Ascending aorta (tissue), 2 donors: Measurements from ENCODE around the gene AK2. TPM values are rescaled to one million over a fixed set of nuclear protein-coding genes. Genes with fewer than 3 reads are reported as not detected.

Experiments
- DNase-seq, 2 donors: peaks; one replicate each; pipeline ENCODE4 v3.0.0-alpha.2; 2019; ENCODE audit warnings: low spot score in 2 of 2
- H3K27ac ChIP-seq, 2 donors: fragments of 200-600 bp; sonication (generic); one replicate each; pipeline ENCODE4 v1.5.1; 2016 to 2017; ENCODE audit warnings: mild to moderate bottlenecking in 1 of 2
- H3K27me3 ChIP-seq: fragments of 200-600 bp; sonication (generic); one replicate; pipeline ENCODE4 v1.5.1; 2017
- H3K36me3 ChIP-seq, 2 donors: fragments of 200-600 bp; sonication (generic); one replicate each; pipeline ENCODE4 v1.5.1; 2016
- H3K4me1 ChIP-seq, 2 donors: fragments of 200-600 bp; sonication (generic); one replicate each; pipeline ENCODE4 v1.5.1; 2016 to 2017; ENCODE audit warnings: mild to moderate bottlenecking in 1 of 2
- H3K4me3 ChIP-seq, 2 donors: fragments of 200-600 bp; sonication (generic); one replicate each; pipeline ENCODE4 v1.5.1; 2016 to 2017; ENCODE audit warnings: mild to moderate bottlenecking in 1 of 2
- H3K9me3 ChIP-seq, 2 donors: fragments of 200-600 bp; sonication (generic); one replicate each; pipeline ENCODE4 v1.5.1; 2016
- CTCF ChIP-seq, 3 experiments: fragments of 200-600 bp in 2 of 3; fragments of 450-650 bp in 1 of 3; sonication (generic) in 2 of 3; IDR thresholded peaks; one replicate each; pipeline ENCODE4 v1.5.1; 2016 to 2019; ENCODE audit warnings: antibody characterized with exemption in 3 of 3, mild to moderate bottlenecking in 1 of 3, moderate library complexity in 1 of 3
- intact Hi-C: fragments of 100-400 bp; cut with DNase I; formaldehyde crosslinking; loops from one replicate; pipeline ENCODE4 v1.15.1; 2023
- total RNA-seq: library from RNA; depleted of rRNA; stranded (reverse); fragments of >200 nt; gene quantifications from one replicate; pipeline ENCODE4 v1.1.0, GENCODE V29; 2016

The AK2 gene
- total RNA-seq, 1 donor from 2014 or later: 68.4 TPM

DNA sequence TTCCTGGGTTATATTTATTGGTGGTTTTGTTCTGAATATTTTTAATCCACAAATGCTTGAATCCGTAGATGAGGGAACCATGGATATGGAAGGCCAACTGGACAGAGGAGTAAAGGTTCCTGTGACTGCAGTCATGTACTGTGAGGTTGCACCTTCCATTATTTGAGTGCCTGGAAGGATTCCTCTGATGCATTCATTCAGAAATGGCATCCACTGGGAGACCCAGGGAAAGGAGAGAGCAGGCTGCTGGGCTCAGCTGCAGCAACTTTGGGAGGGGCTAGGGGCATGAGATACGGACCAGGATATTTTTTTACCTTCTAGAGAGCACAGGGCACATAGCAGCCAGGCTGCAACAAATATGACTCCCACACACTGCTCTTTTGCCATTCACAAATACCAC is 19.5 kb downstream of the AK2 start:
- no peak for TF ChIP-seq CTCF (IDR thresholded peaks at IDR 0.05)
- intact Hi-C loops: no loop called here
- Histone ChIP-seq H3K36me3 (peaks cover 46 to 74% of the 10 kb centered on the region in 2 donors), H3K27me3 (no peaks in the 10 kb centered on the region), H3K9me3 (no peaks in the 10 kb centered on the region), H3K4me3 (no peak overlapping the region), H3K27ac (no peak overlapping the region), H3K4me1 (peaks cover 2 to 3% of the 10 kb centered on the region in 2 donors)
- no peak for DNase-seq

DNA sequence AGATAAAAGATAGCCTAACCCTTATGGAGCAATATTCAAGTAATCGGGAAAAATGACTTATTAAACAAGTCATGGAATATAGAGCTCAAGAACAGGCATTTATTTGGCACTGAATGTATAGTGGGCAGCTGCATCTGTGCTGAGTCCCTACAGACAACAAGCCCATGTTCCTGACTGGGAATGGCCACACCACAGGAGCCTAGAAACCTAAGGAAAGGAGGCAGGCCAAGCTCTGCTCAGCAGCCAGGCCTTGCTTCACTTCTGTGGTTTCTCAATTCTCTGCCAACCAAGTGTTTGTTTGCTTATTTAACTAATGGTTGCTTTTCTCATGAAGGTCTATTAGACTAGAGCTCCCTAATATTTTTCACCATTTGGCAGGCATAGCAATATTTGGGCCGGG is 21.5 kb downstream of the AK2 start:
- intact Hi-C loops: no loop called here
- Histone ChIP-seq H3K27ac (no peak overlapping the region), H3K4me1 (peaks cover 2 to 15% of the 10 kb centered on the region in 2 donors), H3K9me3 (no peaks in the 10 kb centered on the region), H3K4me3 (no peak overlapping the region), H3K36me3 (peaks cover 26 to 55% of the 10 kb centered on the region in 2 donors), H3K27me3 (no peaks in the 10 kb centered on the region)
- DNase-seq: no peak
- no peak for TF ChIP-seq CTCF (IDR thresholded peaks at IDR 0.05)

- no peaks in the 10 kb centered on the region for H3K27me3 ChIP-seq
These were observed 22.1 kb downstream of the AK2 start for GRCh38 chr1:33014464-33015163.

DNA sequence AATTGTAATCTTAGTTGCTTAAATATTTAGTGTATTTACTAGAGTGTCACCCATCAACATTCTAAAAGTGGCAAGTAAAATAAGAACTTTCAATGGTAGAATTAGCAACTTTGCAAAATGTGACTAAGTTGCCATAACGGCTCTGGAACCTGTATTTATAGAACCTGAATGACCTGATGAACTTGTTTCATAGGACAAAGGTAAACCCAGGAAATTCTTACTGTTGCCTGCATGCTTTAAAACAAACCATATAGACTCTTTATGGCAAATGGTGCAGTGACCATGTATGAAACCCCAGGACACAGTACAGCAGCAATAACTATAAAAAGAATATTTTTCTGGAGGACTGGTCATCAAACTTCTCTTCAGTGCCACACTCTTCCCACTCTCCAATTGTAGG is 22.9 kb downstream of the AK2 start:
- H3K36me3 ChIP-seq: peaks cover 14 to 45% of the 10 kb centered on the region in 2 donors

More at GRCh38 chr1:33014464-33015163, 22.1 kb downstream of the AK2 start:
- H3K9me3 ChIP-seq: no peaks in the 10 kb centered on the region
- H3K36me3 ChIP-seq: peaks cover 20 to 49% of the 10 kb centered on the region in 2 donors
- no peak for DNase-seq
- no peak for TF ChIP-seq CTCF (IDR thresholded peaks at IDR 0.05)
- peaks cover 2 to 15% of the 10 kb centered on the region in 2 donors for H3K4me1 ChIP-seq
- H3K4me3 ChIP-seq: no peak overlapping the region
- no peak overlapping the region for H3K27ac ChIP-seq
- intact Hi-C loops: no loop called here

DNA sequence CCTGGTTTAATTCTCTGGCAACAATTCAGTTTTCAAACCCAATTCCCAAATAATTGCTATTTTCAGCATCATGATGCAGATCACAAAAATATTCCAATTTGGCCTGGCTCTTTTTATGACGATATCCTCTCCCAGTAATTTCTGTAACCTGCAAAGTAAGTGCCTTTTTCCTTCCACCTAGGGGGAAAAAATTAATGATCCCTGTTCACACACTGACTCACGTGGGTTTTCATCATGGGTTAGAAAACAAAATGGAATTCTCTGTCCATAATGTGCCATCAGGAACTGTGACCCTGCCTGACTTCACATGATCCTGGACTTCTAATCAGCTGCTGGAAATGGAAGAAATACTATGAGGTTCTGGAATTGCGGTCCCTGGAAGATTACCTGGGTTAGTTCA is 24.5 kb downstream of the AK2 start:
- no peak overlapping the region for H3K4me3 ChIP-seq
- intact Hi-C loops: no loop called here
- no peak for TF ChIP-seq CTCF (IDR thresholded peaks at IDR 0.05)
- H3K27ac ChIP-seq: peak overlapping the region; percentile 66 to 74
- peaks cover 16 to 43% of the 10 kb centered on the region in 2 donors for H3K36me3 ChIP-seq
- peaks cover 2 to 15% of the 10 kb centered on the region in 2 donors for H3K4me1 ChIP-seq
- no peaks in the 10 kb centered on the region for H3K27me3 ChIP-seq
- no peak for DNase-seq
- H3K9me3 ChIP-seq: no peaks in the 10 kb centered on the region

More for the DNA sequence above, 22.9 kb downstream of the AK2 start:
- DNase-seq: no peak
- Histone ChIP-seq H3K4me3 (no peak overlapping the region), H3K9me3 (no peaks in the 10 kb centered on the region), H3K27me3 (no peaks in the 10 kb centered on the region), H3K27ac (no peak overlapping the region), H3K4me1 (peaks cover 2 to 15% of the 10 kb centered on the region in 2 donors)
- intact Hi-C loops: no loop called here
- TF ChIP-seq CTCF (IDR thresholded peaks at IDR 0.05): no peak
